Peyer's patch (tissue), 4 donors: ENCODE measurements around the gene PSMD8. TPM values are rescaled to one million over a fixed set of nuclear protein-coding genes. Genes with fewer than 3 reads are reported as not detected.
"Not testable (repeated sequence)": the region's sequence is repeated elsewhere in the genome, so short reads cannot be mapped to it uniquely, and the experiment has no call there.

ENCODE experiments used
- DNase-seq, 3 donors: peaks; one replicate each; pipeline ENCODE4 v3.0.0-alpha.2; 2017 to 2019
- H3K27ac ChIP-seq, 4 donors: fragments of 200-600 bp; sonication (generic); one replicate each; pipeline ENCODE4 v1.5.1; 2016 to 2019
- H3K27me3 ChIP-seq, 2 donors: fragments of 200-600 bp; sonication (generic); one replicate each; pipeline ENCODE4 v1.5.1; 2019
- H3K36me3 ChIP-seq, 3 donors: fragments of 200-600 bp; sonication (generic); one replicate each; pipeline ENCODE4 v1.5.1; 2016 to 2019
- H3K4me1 ChIP-seq, 4 donors: fragments of 200-600 bp; sonication (generic); one replicate each; pipeline ENCODE4 v1.5.1; 2016 to 2019
- H3K4me3 ChIP-seq, 4 donors: fragments of 200-600 bp; sonication (generic); 1 replicate in 3 of 4; 2 replicates in 1 of 4; pipeline ENCODE4 v1.5.1; 2016 to 2019; ENCODE audit warnings: mild to moderate bottlenecking in 1 of 4
- H3K9me3 ChIP-seq, 4 donors: fragments of 200-600 bp; sonication (generic); one replicate each; pipeline ENCODE4 v1.5.1; 2016 to 2019; ENCODE audit warnings: mild to moderate bottlenecking in 1 of 4
- POLR2A ChIP-seq, 2 donors: fragments of 450-650 bp; IDR thresholded peaks; one replicate each; pipeline ENCODE4 v1.5.1; 2017; ENCODE audit warnings: antibody characterized with exemption in 2 of 2, mild to moderate bottlenecking in 2 of 2, moderate library complexity in 2 of 2
- total RNA-seq, 4 donors: library from RNA; depleted of rRNA; stranded (reverse); fragments of >200 nt; gene quantifications; one replicate each; pipeline ENCODE4 v1.1.0, GENCODE V29; 2016
- TF ChIP-seq, protein P1 (sequence below), 6 experiments: fragments of 450-650 bp in 4 of 6; fragments of 200-600 bp in 2 of 6; sonication (generic) in 1 of 6; IDR thresholded peaks; one replicate each; pipeline ENCODE4 v1.5.1; 2017 to 2019; ENCODE audit warnings: antibody characterized with exemption in 6 of 6, mild to moderate bottlenecking in 3 of 6, moderate library complexity in 1 of 6

The PSMD8 gene
- total RNA-seq, 4 donors from 2014 or later, result 118 to 211 (median 164) TPM

DNA sequence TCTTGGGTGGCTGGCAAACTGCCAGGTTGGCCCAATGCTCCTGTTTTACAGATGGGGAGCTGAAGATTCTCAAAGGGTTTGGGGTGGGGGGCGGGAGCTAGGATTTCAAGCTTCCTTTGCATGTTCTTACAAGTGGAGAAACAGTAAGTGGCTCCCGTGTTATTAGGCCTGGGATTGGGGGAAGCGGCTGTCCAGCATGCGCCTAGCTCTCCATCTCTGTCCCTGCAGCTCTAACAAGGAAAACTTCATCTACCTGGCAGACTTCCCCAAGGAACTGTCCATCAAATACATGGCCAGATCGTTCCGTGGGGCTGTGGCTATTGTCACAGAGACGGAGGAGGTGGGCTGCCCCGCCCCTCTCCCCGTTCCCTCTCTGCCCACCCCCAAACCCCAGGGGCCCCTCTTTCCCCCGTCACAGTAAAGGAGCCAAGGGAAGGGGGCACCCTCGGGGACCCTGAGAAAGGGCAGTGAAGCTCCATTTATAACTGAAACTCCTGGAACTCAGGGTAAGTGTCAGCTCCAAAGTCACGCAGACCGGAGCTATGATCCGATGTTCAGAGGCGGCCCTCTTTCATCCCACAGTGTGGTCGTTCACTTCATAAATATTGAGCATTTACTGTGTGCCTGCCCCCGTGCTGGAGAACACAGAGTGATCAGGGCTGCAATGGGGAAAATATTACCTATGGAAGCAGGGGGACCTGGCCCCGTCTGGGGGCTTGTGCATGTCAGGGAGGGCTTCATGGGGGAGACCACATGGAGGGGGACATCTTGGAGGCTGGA is 14.9 kb upstream of the PSMD8 start:
- H3K27me3 ChIP-seq, result no peaks in the 10 kb centered on the region
- H3K36me3 ChIP-seq, result no peaks in the 10 kb centered on the region
- DNase-seq, result no peak
- peaks cover 0 to 19% (median 4%) of the 10 kb centered on the region in 4 donors for H3K4me1 ChIP-seq
- TF ChIP-seq POLR2A (IDR thresholded peaks at IDR 0.05), result no peak
- TF ChIP-seq, protein P1, sequence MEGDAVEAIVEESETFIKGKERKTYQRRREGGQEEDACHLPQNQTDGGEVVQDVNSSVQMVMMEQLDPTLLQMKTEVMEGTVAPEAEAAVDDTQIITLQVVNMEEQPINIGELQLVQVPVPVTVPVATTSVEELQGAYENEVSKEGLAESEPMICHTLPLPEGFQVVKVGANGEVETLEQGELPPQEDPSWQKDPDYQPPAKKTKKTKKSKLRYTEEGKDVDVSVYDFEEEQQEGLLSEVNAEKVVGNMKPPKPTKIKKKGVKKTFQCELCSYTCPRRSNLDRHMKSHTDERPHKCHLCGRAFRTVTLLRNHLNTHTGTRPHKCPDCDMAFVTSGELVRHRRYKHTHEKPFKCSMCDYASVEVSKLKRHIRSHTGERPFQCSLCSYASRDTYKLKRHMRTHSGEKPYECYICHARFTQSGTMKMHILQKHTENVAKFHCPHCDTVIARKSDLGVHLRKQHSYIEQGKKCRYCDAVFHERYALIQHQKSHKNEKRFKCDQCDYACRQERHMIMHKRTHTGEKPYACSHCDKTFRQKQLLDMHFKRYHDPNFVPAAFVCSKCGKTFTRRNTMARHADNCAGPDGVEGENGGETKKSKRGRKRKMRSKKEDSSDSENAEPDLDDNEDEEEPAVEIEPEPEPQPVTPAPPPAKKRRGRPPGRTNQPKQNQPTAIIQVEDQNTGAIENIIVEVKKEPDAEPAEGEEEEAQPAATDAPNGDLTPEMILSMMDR (IDR thresholded peaks at IDR 0.05), result no peak
- H3K27ac ChIP-seq, result no peak overlapping the region
- H3K9me3 ChIP-seq, result no peaks in the 10 kb centered on the region
- no peak overlapping the region for H3K4me3 ChIP-seq

DNA sequence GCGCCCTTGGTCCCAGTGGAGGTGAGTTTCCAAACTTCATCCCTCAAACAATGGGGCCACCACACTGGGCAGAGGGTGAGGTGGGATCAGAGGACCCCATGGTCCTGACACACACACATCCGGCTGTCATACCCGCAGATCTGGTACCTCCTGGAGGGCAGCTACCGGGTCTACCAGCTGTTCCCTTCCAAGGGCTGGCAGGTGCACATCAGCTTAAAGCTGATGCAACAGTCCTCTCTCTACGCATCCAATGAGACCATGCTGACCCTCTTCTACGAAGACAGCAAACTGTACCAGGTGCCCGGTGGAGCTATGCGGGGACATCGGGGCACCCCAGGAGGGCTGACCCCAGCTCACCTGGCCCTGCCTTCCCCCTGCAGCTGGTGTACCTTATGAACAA is 14.0 kb upstream of the PSMD8 start:
- TF ChIP-seq, protein P1 (IDR thresholded peaks at IDR 0.05), result no peak
- no peak for TF ChIP-seq POLR2A (IDR thresholded peaks at IDR 0.05)
- DNase-seq, result no peak
- no peaks in the 10 kb centered on the region for H3K27me3 ChIP-seq
- H3K27ac ChIP-seq, result no peak overlapping the region
- H3K36me3 ChIP-seq, result no peaks in the 10 kb centered on the region
- H3K4me3 ChIP-seq, result no peak overlapping the region
- peaks cover 0 to 19% (median 4%) of the 10 kb centered on the region in 4 donors for H3K4me1 ChIP-seq
- no peaks in the 10 kb centered on the region for H3K9me3 ChIP-seq

DNA sequence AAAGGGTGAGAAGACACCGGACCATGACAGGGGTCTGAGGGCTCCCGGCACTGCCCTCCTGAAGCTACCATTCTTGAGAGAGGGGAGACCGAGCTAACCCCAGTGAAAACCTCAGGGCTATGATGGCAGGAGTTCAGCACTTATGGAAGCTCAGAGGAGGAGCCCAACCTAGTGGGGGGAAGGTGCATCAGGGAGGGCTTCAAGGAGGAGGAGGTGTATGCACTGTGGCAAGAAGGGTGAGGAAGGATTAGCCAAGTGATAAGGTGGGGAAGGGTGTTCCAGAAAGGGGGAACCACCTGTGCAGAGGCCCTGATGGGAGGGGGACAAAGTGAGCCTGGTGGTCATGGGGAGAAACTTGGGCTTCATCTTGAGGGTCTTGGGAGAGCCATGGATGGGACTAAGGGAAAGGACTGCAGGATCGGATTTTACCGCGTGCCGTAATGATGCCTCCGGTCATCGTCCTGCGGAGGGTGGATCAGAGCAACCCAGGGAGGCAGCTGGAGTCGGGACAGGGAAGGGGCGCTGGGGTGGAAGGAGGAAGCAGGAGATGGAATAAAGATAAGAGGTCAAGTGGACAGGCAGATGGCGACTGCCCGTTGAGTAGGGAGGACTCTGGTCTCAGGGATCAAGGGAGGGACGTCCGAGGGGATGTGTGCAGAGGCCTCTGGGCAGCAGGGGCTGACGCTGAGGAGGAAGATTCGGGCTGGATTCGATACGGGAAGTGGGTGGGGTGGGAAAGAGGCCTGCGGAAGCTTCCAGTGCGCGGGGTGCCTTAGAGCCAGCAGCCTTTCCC is 13.3 kb upstream of the PSMD8 start:
- no peak for TF ChIP-seq POLR2A (IDR thresholded peaks at IDR 0.05)
- TF ChIP-seq, protein P1 (IDR thresholded peaks at IDR 0.05), result no peak
- Histone ChIP-seq H3K36me3 (no peaks in the 10 kb centered on the region), H3K4me3 (peak overlapping the region; percentile 32 to 65 (median 63)), H3K27ac (peak overlapping the region in 1 of 4 donors; percentile 58), H3K27me3 (peaks cover 0 to 3% of the 10 kb centered on the region in 2 donors), H3K9me3 (no peaks in the 10 kb centered on the region), H3K4me1 (peaks cover 0 to 19% (median 4%) of the 10 kb centered on the region in 4 donors)
- no peak for DNase-seq

DNA sequence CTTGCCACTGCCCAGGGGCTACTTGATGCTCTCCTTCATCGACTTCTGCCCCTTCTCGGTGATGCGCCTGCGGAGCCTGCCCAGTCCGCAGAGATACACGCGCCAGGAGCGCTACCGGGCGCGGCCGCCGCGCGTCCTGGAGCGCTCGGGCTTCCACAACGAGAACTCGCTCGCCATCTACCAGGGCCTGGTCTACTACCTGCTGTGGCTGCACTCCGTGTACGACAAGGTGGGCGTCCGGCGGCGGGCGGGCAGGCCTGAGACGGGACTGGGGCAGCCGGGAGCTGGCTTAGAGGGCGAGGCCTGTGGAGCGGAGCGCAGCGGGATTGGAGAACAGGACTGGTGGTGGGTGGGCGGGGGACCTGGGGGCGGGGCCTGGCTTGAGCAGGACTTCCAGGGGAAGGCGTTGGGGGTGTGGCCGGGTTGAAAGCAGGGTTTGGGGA is 12.7 kb upstream of the PSMD8 start:
- peaks cover 0 to 19% (median 4%) of the 10 kb centered on the region in 4 donors for H3K4me1 ChIP-seq
- no peaks in the 10 kb centered on the region for H3K9me3 ChIP-seq
- no peak for TF ChIP-seq POLR2A (IDR thresholded peaks at IDR 0.05)
- TF ChIP-seq, protein P1 (IDR thresholded peaks at IDR 0.05), result peak in 5 of 6 experiments; percentile 8 to 53 (median 42)
- no peaks in the 10 kb centered on the region for H3K36me3 ChIP-seq
- DNase-seq, result peak; percentile 72 to 88 (median 83)
- H3K27me3 ChIP-seq, result peaks cover 0 to 3% of the 10 kb centered on the region in 2 donors
- H3K27ac ChIP-seq, result peak overlapping the region in 2 of 4 donors; percentile 58 to 62
- H3K4me3 ChIP-seq, result peak overlapping the region; percentile 32 to 65 (median 63)

DNA sequence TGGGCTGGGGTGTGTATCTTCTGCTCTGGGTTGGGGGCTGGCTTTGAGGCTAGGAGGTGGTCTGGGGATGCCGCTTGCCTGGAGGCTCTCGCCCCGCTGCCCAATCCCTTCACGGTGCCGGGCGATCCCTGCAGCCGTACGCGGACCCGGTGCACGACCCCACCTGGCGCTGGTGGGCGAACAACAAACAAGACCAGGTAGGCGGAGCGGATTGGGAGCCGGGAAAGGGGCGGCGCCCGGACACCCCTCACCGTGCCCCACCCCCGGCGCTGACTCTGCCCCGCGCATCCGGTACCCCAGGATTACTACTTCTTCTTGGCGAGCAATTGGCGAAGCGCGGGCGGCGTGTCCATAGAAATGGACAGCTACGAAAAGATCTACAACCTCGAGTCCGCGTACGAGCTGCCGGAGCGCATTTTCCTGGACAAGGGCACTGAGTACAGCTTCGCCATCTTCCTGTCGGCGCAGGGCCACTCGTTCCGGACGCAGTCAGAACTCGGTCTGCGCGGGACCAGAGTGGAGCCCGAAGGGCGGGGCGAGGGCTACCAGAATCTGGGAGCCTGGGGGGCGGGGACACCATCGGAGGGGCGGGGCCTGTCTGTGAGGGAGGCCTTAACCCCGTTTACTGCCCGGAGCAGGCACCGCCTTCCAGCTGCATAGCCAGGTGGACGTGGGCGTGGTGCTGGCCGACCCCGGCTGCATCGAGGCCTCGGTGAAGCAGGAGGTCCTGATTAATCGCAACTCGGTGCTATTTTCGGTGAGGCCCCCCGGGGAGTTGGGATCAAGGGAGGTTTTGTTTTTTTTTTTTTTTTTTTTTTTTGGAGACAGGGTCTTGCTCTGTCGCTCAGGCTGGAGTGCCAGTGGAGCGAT is 12.1 kb upstream of the PSMD8 start:
- H3K9me3 ChIP-seq, result no peaks in the 10 kb centered on the region
- no peaks in the 10 kb centered on the region for H3K36me3 ChIP-seq
- H3K27me3 ChIP-seq, result peaks cover 0 to 3% of the 10 kb centered on the region in 2 donors
- peaks cover 0 to 19% (median 4%) of the 10 kb centered on the region in 4 donors for H3K4me1 ChIP-seq
- TF ChIP-seq POLR2A (IDR thresholded peaks at IDR 0.05), result no peak
- TF ChIP-seq, protein P1 (IDR thresholded peaks at IDR 0.05), result no peak
- peak overlapping the region; percentile 32 to 65 (median 63) for H3K4me3 ChIP-seq
- peak overlapping the region in 3 of 4 donors; percentile 22 to 62 (median 58) for H3K27ac ChIP-seq
- DNase-seq, result peak; percentile 77 to 94 (median 86)

DNA sequence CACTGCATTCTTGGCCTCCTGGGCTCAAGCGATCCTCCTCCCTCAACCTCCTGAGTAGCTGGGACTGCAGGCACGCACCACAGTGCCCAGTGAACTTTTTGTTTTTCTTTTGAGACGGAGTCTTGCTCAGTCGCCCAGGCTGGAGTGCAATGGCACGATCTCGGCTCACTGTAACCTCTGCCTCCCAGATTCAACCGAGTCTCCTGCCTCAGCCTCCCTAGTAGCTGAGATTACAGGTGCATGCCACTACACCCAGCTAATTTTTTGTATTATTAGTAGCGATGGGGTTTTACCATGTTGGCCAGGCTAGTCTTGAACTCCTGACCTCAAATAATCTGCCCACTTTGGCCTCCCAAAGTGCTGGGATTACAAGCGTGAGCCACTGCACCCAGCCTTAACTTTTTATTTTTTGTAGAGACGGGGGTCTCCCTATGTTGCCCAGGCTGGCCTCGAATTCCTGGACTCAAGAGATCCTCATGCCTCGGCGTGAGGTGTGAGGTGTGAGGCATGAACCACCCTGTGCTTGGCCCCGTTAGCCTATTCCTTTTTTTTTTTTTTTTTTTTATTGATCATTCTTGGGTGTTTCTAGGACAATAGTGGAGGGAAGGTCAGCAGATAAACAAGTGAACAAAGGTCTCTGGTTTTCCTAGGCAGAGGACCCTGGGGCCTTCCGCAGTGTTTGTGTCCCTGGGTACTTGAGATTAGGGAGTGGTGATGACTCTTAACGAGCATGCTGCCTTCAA is 11.3 kb upstream of the PSMD8 start:
- H3K4me1 ChIP-seq, result peaks cover 0 to 19% (median 4%) of the 10 kb centered on the region in 4 donors
- not testable (repeated sequence) for H3K36me3 ChIP-seq, H3K9me3 ChIP-seq, DNase-seq, H3K27ac ChIP-seq, H3K27me3 ChIP-seq
- H3K4me3 ChIP-seq, result peak overlapping the region in 1 of 4 donors; percentile 64
